H9 (cell line): ENCODE data around the gene VPS72. TPM values are rescaled to one million over a fixed set of nuclear protein-coding genes. Genes with fewer than 3 reads are reported as not detected.

Experiments
- DNase-seq: peaks from one replicate; pipeline ENCODE4 v3.0.0-alpha.2; 2017
- H2AFZ ChIP-seq: one replicate; pipeline ENCODE4 v1.6.1; 2013; ENCODE audit warnings: mild to moderate bottlenecking, low read length, control low read depth, moderate library complexity
- H2AK5ac ChIP-seq: 2 replicates; pipeline ENCODE4 v1.6.1; 2013; ENCODE audit warnings: low read length, control low read depth, mixed read lengths; ENCODE audit not compliant: insufficient read length
- H2BK120ac ChIP-seq: one replicate; pipeline ENCODE4 v1.6.1; 2013; ENCODE audit warnings: low read depth, mild to moderate bottlenecking, low read length, control low read depth, inconsistent platforms; ENCODE audit not compliant: poor library complexity, severe bottlenecking
- H2BK12ac ChIP-seq: 2 replicates; pipeline ENCODE4 v1.6.1; 2013; ENCODE audit warnings: low read length, control low read depth, mixed read lengths, low read depth; ENCODE audit not compliant: insufficient read length
- H2BK15ac ChIP-seq: 2 replicates; pipeline ENCODE4 v1.6.1; 2013; ENCODE audit warnings: low read depth, low read length, control low read depth
- H2BK20ac ChIP-seq: one replicate; pipeline ENCODE4 v1.6.1; 2013; ENCODE audit warnings: low read depth, mild to moderate bottlenecking, low read length, control low read depth, inconsistent platforms; ENCODE audit not compliant: poor library complexity, severe bottlenecking
- H2BK5ac ChIP-seq: 2 replicates; pipeline ENCODE4 v1.6.1; 2013; ENCODE audit warnings: low read length, control low read depth, mixed read lengths; ENCODE audit not compliant: insufficient read length
- H3K14ac ChIP-seq: 2 replicates; pipeline ENCODE4 v1.6.1; 2013; ENCODE audit warnings: low read length, control low read depth; ENCODE audit not compliant: insufficient read depth
- H3K18ac ChIP-seq: 2 replicates; pipeline ENCODE4 v1.6.1; 2013; ENCODE audit warnings: low read depth, mild to moderate bottlenecking, mixed read lengths, low read length, control low read depth; ENCODE audit not compliant: insufficient read length
- H3K23ac ChIP-seq: 2 replicates; pipeline ENCODE4 v1.6.1; 2013; ENCODE audit warnings: low read length, control low read depth, mixed read lengths, low read depth; ENCODE audit not compliant: insufficient read length
- H3K23me2 ChIP-seq: 2 replicates; pipeline ENCODE4 v1.6.1; 2013; ENCODE audit warnings: low read depth, mild to moderate bottlenecking, mixed read lengths, low read length, control low read depth; ENCODE audit not compliant: insufficient read length, poor library complexity, severe bottlenecking
- H3K27ac ChIP-seq: 2 replicates; pipeline ENCODE4 v1.5.1; 2013; ENCODE audit warnings: low read length, control low read depth, mixed read lengths, low read depth; ENCODE audit not compliant: insufficient read length
- H3K27me3 ChIP-seq: 2 replicates; pipeline ENCODE4 v1.6.1; 2013; ENCODE audit warnings: low read length, control low read depth, inconsistent platforms; ENCODE audit not compliant: insufficient read depth
- H3K4ac ChIP-seq: 2 replicates; pipeline ENCODE4 v1.6.1; 2013; ENCODE audit warnings: low read depth, mild to moderate bottlenecking, control low read depth, inconsistent platforms, low read length, moderate library complexity
- H3K4me1 ChIP-seq: 2 replicates; pipeline ENCODE4 v1.6.1; 2013; ENCODE audit warnings: low read length, control low read depth, inconsistent platforms; ENCODE audit not compliant: insufficient read depth
- H3K4me2 ChIP-seq: 2 replicates; pipeline ENCODE4 v1.6.1; 2013; ENCODE audit warnings: low read length, control low read depth, mixed read lengths; ENCODE audit not compliant: insufficient read length, insufficient read depth
- H3K56ac ChIP-seq: 2 replicates; pipeline ENCODE4 v1.6.1; 2013; ENCODE audit warnings: low read depth, mild to moderate bottlenecking, mixed read lengths, low read length, control low read depth; ENCODE audit not compliant: insufficient read length
- H3K79me1 ChIP-seq: 2 replicates; pipeline ENCODE4 v1.6.1; 2013; ENCODE audit warnings: low read depth, mild to moderate bottlenecking, moderate library complexity, low read length, control low read depth, inconsistent platforms; ENCODE audit not compliant: insufficient read depth, poor library complexity, severe bottlenecking
- H3K79me2 ChIP-seq: 2 replicates; pipeline ENCODE4 v1.6.1; 2013; ENCODE audit warnings: low read length, control low read depth, inconsistent platforms; ENCODE audit not compliant: insufficient read depth
- H3K9ac ChIP-seq: 2 replicates; pipeline ENCODE4 v1.6.1; 2013; ENCODE audit warnings: low read length, control low read depth, mixed read lengths; ENCODE audit not compliant: insufficient read length; ENCODE audit errors: extremely low read depth
- H3K9me3 ChIP-seq: one replicate; pipeline ENCODE4 v1.6.1; 2013; ENCODE audit warnings: low read depth, low read length, inconsistent platforms; ENCODE audit not compliant: control insufficient read depth
- H3T11ph ChIP-seq: one replicate; pipeline ENCODE4 v1.6.1; 2013; ENCODE audit warnings: mild to moderate bottlenecking, low read length, control low read depth, inconsistent platforms
- H4K20me1 ChIP-seq: one replicate; pipeline ENCODE4 v1.6.1; 2013; ENCODE audit not compliant: control insufficient read depth, insufficient read length, insufficient read depth
- H4K5ac ChIP-seq: 2 replicates; pipeline ENCODE4 v1.6.1; 2013; ENCODE audit warnings: low read depth, mild to moderate bottlenecking, mixed read lengths, low read length, control low read depth; ENCODE audit not compliant: insufficient read length
- H4K8ac ChIP-seq: replicated peaks from 2 replicates; pipeline ENCODE4 v1.6.1; 2013; ENCODE audit warnings: low read length, control low read depth, mixed read lengths, low read depth; ENCODE audit not compliant: insufficient read length
- H4K91ac ChIP-seq: 2 replicates; pipeline ENCODE4 v1.6.1; 2013; ENCODE audit warnings: low read depth, mild to moderate bottlenecking, moderate library complexity, mixed read lengths, low read length, control low read depth; ENCODE audit not compliant: insufficient read length
- H3K27ac Mint-ChIP-seq, 3 experiments: 2 replicates in 2 of 3; 3 replicates in 1 of 3; pipeline ENCODE4 v1.8.0; 2020 to 2021; ENCODE audit warnings: mixed read lengths in 3 of 3, mild to moderate bottlenecking in 1 of 3, moderate library complexity in 1 of 3
- H3K27me3 Mint-ChIP-seq: 2 replicates; pipeline ENCODE4 v1.8.0; 2021; ENCODE audit warnings: low read depth, mild to moderate bottlenecking, moderate library complexity, mixed read lengths
- H3K36me3 Mint-ChIP-seq, 3 experiments: 2 replicates in 2 of 3; 3 replicates in 1 of 3; pipeline ENCODE4 v1.8.0; 2020 to 2021; ENCODE audit warnings: low read depth in 3 of 3, mixed read lengths in 3 of 3; ENCODE audit not compliant: insufficient read depth in 1 of 3
- H3K4me1 Mint-ChIP-seq, 2 experiments: 2 replicates each; pipeline ENCODE4 v1.8.0; 2020; ENCODE audit warnings: mixed read lengths in 2 of 2
- H3K4me3 Mint-ChIP-seq, 2 experiments: 2 replicates in 1 of 2; 3 replicates in 1 of 2; pipeline ENCODE4 v1.8.0; 2020 to 2021; ENCODE audit warnings: mild to moderate bottlenecking in 2 of 2, mixed read lengths in 2 of 2, moderate library complexity in 1 of 2
- H3K9me3 Mint-ChIP-seq, 2 experiments: 2 replicates in 1 of 2; 3 replicates in 1 of 2; pipeline ENCODE4 v1.8.0; 2020; ENCODE audit warnings: mild to moderate bottlenecking in 2 of 2, mixed read lengths in 2 of 2, moderate library complexity in 1 of 2
- WGBS: extraction: QIAGEN DNeasy Blood & Tissue Kit; methylation state at CpG from one replicate; pipeline ENCODE4 v1.1.7; 2013; ENCODE audit warnings: missing lambda C conversion rate, low lambda C conversion rate, mixed read lengths; ENCODE audit not compliant: insufficient read length; ENCODE audit errors: extremely low coverage; 5-methylcytosine and 5-hydroxymethylcytosine counted together
- total RNA-seq: library from RNA; stranded (reverse); gene quantifications from 2 replicates; pipeline ENCODE4 v1.2.1, GENCODE V29; 2021
- TF ChIP-seq, protein P1 (sequence below): fragments of 200-600 bp; sonication (generic); conservative IDR thresholded peaks from 3 replicates; pipeline ENCODE4 v1.8.0; 2021; ENCODE audit warnings: antibody characterized with exemption, mild to moderate bottlenecking

The VPS72 gene
- total RNA-seq, 1 experiment from 2014 or later, result 91.4 TPM

GRCh38 chr1:151222130-151222529, 32.1 kb upstream of the VPS72 start:
- no peak overlapping the region for H3K4ac ChIP-seq
- H3K79me2 ChIP-seq, result peaks cover 6% of the 10 kb centered on the region; the same call in 1 of the 2 replicates
- peaks cover 7% of the 10 kb centered on the region for H3K79me1 ChIP-seq
- no peaks in the 10 kb centered on the region for H3K23me2 ChIP-seq
- H3K9ac ChIP-seq, result no peak overlapping the region
- Mint-ChIP-seq H3K9me3 (no peaks in the 10 kb centered on the region), H3K4me1 (peaks cover 23 to 24% of the 10 kb centered on the region in 2 experiments), H3K27ac (peak overlapping the region; percentile 14 to 67 (median 28); a peak in 4 of 7 replicates), H3K36me3 (peaks cover 13 to 48% (median 33%) of the 10 kb centered on the region in 3 experiments; a peak in 6 of 7 replicates), H3K4me3 (no peak overlapping the region; a peak in 1 of 5 replicates), H3K27me3 (no peaks in the 10 kb centered on the region)
- no peak for DNase-seq
- H4K91ac ChIP-seq, result no peak overlapping the region
- H2AFZ ChIP-seq, result no peak overlapping the region
- no peak overlapping the region for H2BK12ac ChIP-seq
- no peak overlapping the region for H2BK120ac ChIP-seq
- H4K20me1 ChIP-seq, result no peaks in the 10 kb centered on the region
- H3K23ac ChIP-seq, result no peak overlapping the region
- no peak overlapping the region for H3K14ac ChIP-seq
- H3K18ac ChIP-seq, result no peak overlapping the region
- H2AK5ac ChIP-seq, result no peak overlapping the region
- TF ChIP-seq, protein P1, sequence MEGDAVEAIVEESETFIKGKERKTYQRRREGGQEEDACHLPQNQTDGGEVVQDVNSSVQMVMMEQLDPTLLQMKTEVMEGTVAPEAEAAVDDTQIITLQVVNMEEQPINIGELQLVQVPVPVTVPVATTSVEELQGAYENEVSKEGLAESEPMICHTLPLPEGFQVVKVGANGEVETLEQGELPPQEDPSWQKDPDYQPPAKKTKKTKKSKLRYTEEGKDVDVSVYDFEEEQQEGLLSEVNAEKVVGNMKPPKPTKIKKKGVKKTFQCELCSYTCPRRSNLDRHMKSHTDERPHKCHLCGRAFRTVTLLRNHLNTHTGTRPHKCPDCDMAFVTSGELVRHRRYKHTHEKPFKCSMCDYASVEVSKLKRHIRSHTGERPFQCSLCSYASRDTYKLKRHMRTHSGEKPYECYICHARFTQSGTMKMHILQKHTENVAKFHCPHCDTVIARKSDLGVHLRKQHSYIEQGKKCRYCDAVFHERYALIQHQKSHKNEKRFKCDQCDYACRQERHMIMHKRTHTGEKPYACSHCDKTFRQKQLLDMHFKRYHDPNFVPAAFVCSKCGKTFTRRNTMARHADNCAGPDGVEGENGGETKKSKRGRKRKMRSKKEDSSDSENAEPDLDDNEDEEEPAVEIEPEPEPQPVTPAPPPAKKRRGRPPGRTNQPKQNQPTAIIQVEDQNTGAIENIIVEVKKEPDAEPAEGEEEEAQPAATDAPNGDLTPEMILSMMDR, result no peak
- H3K27ac ChIP-seq, result no peak overlapping the region
- H4K8ac ChIP-seq, result no peak overlapping the region
- H3K4me1 ChIP-seq, result peaks cover 2% of the 10 kb centered on the region; the same call in 1 of the 2 replicates
- no peak overlapping the region for H3K4me2 ChIP-seq
- H4K5ac ChIP-seq, result no peak overlapping the region
- no peaks in the 10 kb centered on the region for H3K9me3 ChIP-seq
- H3K27me3 ChIP-seq, result no peaks in the 10 kb centered on the region
- H3K56ac ChIP-seq, result no peak overlapping the region
- no peak overlapping the region for H3T11ph ChIP-seq
- H2BK20ac ChIP-seq, result no peak overlapping the region
- H2BK5ac ChIP-seq, result no peak overlapping the region
- no peak overlapping the region for H2BK15ac ChIP-seq
- no CpG with 5 or more reads among the region's 4 CpGs for WGBS
